Measurements from ENCODE around the gene SMIM33. TPM values are rescaled to one million over a fixed set of nuclear protein-coding genes. Genes with fewer than 3 reads are reported as not detected.

Gene SMIM33
- total and polyA plus RNA-seq, 2 of the 13 experiments (the other 11 are each of a cell fraction or from before 2014, with no cell fraction given) = not detected

GRCh38 chr5:139517683-139518564 lies 47.1 kb downstream of the SMIM33 start (continued):
- TF ChIP-seq, protein P1, sequence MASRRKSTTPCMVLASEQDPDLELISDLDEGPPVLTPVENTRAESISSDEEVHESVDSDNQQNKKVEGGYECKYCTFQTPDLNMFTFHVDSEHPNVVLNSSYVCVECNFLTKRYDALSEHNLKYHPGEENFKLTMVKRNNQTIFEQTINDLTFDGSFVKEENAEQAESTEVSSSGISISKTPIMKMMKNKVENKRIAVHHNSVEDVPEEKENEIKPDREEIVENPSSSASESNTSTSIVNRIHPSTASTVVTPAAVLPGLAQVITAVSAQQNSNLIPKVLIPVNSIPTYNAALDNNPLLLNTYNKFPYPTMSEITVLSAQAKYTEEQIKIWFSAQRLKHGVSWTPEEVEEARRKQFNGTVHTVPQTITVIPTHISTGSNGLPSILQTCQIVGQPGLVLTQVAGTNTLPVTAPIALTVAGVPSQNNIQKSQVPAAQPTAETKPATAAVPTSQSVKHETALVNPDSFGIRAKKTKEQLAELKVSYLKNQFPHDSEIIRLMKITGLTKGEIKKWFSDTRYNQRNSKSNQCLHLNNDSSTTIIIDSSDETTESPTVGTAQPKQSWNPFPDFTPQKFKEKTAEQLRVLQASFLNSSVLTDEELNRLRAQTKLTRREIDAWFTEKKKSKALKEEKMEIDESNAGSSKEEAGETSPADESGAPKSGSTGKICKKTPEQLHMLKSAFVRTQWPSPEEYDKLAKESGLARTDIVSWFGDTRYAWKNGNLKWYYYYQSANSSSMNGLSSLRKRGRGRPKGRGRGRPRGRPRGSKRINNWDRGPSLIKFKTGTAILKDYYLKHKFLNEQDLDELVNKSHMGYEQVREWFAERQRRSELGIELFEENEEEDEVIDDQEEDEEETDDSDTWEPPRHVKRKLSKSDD (CRISPR knock-in tag; IDR thresholded peaks at IDR 0.05; ENCODE audit: low read depth) = 0 out of 2 replicates have a peak, but pooled peaks have one; percentile 84
- peak; percentile 76; the same call in 1 of the 2 replicates for TF ChIP-seq IRX3 (CRISPR knock-in tag; IDR thresholded peaks at IDR 0.05; ENCODE audit: borderline replicate concordance, low read depth)
- TF ChIP-seq ZBTB10 (CRISPR knock-in tag; IDR thresholded peaks at IDR 0.05; ENCODE audit: borderline replicate concordance) = no peak
- peak; percentile 62; the same call in 1 of the 2 replicates for TF ChIP-seq TFDP1 (CRISPR knock-in tag; IDR thresholded peaks at IDR 0.05; ENCODE audit: borderline replicate concordance)
- TF ChIP-seq, protein P2, sequence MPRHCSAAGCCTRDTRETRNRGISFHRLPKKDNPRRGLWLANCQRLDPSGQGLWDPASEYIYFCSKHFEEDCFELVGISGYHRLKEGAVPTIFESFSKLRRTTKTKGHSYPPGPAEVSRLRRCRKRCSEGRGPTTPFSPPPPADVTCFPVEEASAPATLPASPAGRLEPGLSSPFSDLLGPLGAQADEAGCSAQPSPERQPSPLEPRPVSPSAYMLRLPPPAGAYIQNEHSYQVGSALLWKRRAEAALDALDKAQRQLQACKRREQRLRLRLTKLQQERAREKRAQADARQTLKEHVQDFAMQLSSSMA (CRISPR knock-in tag; IDR thresholded peaks at IDR 0.05) = no peak; the same call in 1 of the 2 replicates
- TF ChIP-seq ZBTB2 (CRISPR knock-in tag; IDR thresholded peaks at IDR 0.05; ENCODE audit: low read depth) = 0 out of 2 replicates have a peak, but pooled peaks have one; percentile 36
- peak; percentile 78; the same call in 1 of the 2 replicates for TF ChIP-seq ZBTB20 (CRISPR knock-in tag; IDR thresholded peaks at IDR 0.05; ENCODE audit: borderline replicate concordance, low read depth)
- no peak for TF ChIP-seq DPF2 (CRISPR knock-in tag; IDR thresholded peaks at IDR 0.05; ENCODE audit: borderline replicate concordance, low read depth)
- peak; percentile 51; the same call in 1 of the 2 replicates for TF ChIP-seq ZMAT3 (CRISPR knock-in tag; conservative IDR thresholded peaks at IDR 0.05)
- peak; percentile 60 for TF ChIP-seq TEAD3 (CRISPR knock-in tag; optimal IDR thresholded peaks at IDR 0.05; ENCODE audit: borderline replicate concordance)
- TF ChIP-seq HOXD1 (CRISPR knock-in tag; IDR thresholded peaks at IDR 0.05) = peak; percentile 61
- peak; percentile 92 for TF ChIP-seq SKI (IDR thresholded peaks at IDR 0.05; ENCODE audit: partially characterized antibody)

All from HepG2 (cell line).